ENCODE measurements around the gene DPPA5.
"Not testable (repeated sequence)": the region's sequence is repeated elsewhere in the genome, so short reads cannot be mapped to it uniquely, and the experiment has no call there.

Gene DPPA5

GRCh38 chr6:73389854-73390253 is 35.8 kb upstream of the DPPA5 start:
- no peak overlapping the region for H3K4me3 ChIP-seq (replicated peaks; ENCODE audit: low read depth, low read length)
- DNase-seq (ENCODE audit: low read depth), result no peak
- no peak for TF ChIP-seq CTCF (IDR thresholded peaks at IDR 0.05; ENCODE audit: low read length, missing control alignments)

GRCh38 chr6:73388800-73389512 is 34.9 kb upstream of the DPPA5 start:
- DNase-seq (ENCODE audit: low read depth), result peak; percentile 67
- peak; percentile 77 for TF ChIP-seq CTCF (IDR thresholded peaks at IDR 0.05; ENCODE audit: low read length, missing control alignments)
- peak overlapping the region; percentile 65 for H3K4me3 ChIP-seq (replicated peaks; ENCODE audit: low read depth, low read length)

- peak overlapping the region; percentile 65 for H3K4me3 ChIP-seq (replicated peaks; ENCODE audit: low read depth, low read length)
- DNase-seq (ENCODE audit: low read depth), result no peak
- TF ChIP-seq CTCF (IDR thresholded peaks at IDR 0.05; ENCODE audit: low read length, missing control alignments), result no peak
Measured at GRCh38 chr6:73388433-73388799, 34.3 kb upstream of the DPPA5 start.

- TF ChIP-seq CTCF (IDR thresholded peaks at IDR 0.05; ENCODE audit: low read length, missing control alignments), result no peak
- no peak for DNase-seq (ENCODE audit: low read depth)
- no peak overlapping the region for H3K4me3 ChIP-seq (replicated peaks; ENCODE audit: low read depth, low read length)
Measured at GRCh38 chr6:73382462-73383113, 28.5 kb upstream of the DPPA5 start.

GRCh38 chr6:73381531-73381930 is 27.5 kb upstream of the DPPA5 start:
- not testable (repeated sequence) for DNase-seq (ENCODE audit: low read depth)

GRCh38 chr6:73377225-73377624 is 23.1 kb upstream of the DPPA5 start:
- TF ChIP-seq CTCF (IDR thresholded peaks at IDR 0.05; ENCODE audit: low read length, missing control alignments), result no peak
- H3K4me3 ChIP-seq (replicated peaks; ENCODE audit: low read depth, low read length), result no peak overlapping the region
- DNase-seq (ENCODE audit: low read depth), result no peak

More at GRCh38 chr6:73381531-73381930, 27.5 kb upstream of the DPPA5 start:
- not testable (repeated sequence) for H3K4me3 ChIP-seq (replicated peaks; ENCODE audit: low read depth, low read length)

GRCh38 chr6:73375216-73375615 is 21.1 kb upstream of the DPPA5 start:
- no peak for TF ChIP-seq CTCF (IDR thresholded peaks at IDR 0.05; ENCODE audit: low read length, missing control alignments)
- DNase-seq (ENCODE audit: low read depth), result no peak
- H3K4me3 ChIP-seq (replicated peaks; ENCODE audit: low read depth, low read length), result no peak overlapping the region
